WERI-Rb-1 (cell line): ENCODE data around the gene MTMR3.

Source experiments
- DNase-seq: peaks from one replicate; pipeline ENCODE4 v3.0.0-alpha.2; 2020
- H3K27ac ChIP-seq: fragments of 250-450 bp; sonication (Bioruptor Pico); 2 replicates; pipeline ENCODE4 v1.5.1; 2020; ENCODE audit warnings: mild to moderate bottlenecking, moderate library complexity
- H3K27me3 ChIP-seq: fragments of 250-450 bp; sonication (Bioruptor Pico); 2 replicates; pipeline ENCODE4 v1.5.1; 2021; ENCODE audit warnings: mild to moderate bottlenecking, low read depth, moderate library complexity; ENCODE audit not compliant: insufficient read depth, severe bottlenecking
- H3K36me3 ChIP-seq: fragments of 250-450 bp; sonication (Bioruptor Pico); 2 replicates; pipeline ENCODE4 v1.5.1; 2020; ENCODE audit warnings: mild to moderate bottlenecking, moderate library complexity
- H3K4me3 ChIP-seq: 2 replicates; pipeline ENCODE4 v1.5.1; 2011; ENCODE audit warnings: low read depth, mild to moderate bottlenecking, control low read depth, low read length
- H3K9me3 ChIP-seq: fragments of 250-450 bp; sonication (Bioruptor Pico); 2 replicates; pipeline ENCODE4 v1.5.1; 2021; ENCODE audit warnings: mild to moderate bottlenecking, moderate library complexity; ENCODE audit not compliant: severe bottlenecking
- CTCF ChIP-seq: IDR thresholded peaks from 2 replicates; pipeline ENCODE4 v1.5.1; 2011; ENCODE audit warnings: low read depth, mild to moderate bottlenecking, control low read depth, inconsistent platforms, low read length

Gene MTMR3

GRCh38 chr22:29886596-29886995, 3.6 kb downstream of the MTMR3 start:
- Histone ChIP-seq H3K9me3 (no peaks in the 10 kb centered on the region), H3K27me3 (no peaks in the 10 kb centered on the region), H3K4me3 (no peak overlapping the region), H3K36me3 (no peaks in the 10 kb centered on the region; the same call in 1 of the 2 replicates), H3K27ac (no peak overlapping the region)
- TF ChIP-seq CTCF, result no peak
- DNase-seq, result no peak

GRCh38 chr22:29887358-29887757, 4.4 kb downstream of the MTMR3 start:
- Histone ChIP-seq H3K4me3 (no peak overlapping the region), H3K27me3 (no peaks in the 10 kb centered on the region), H3K36me3 (no peaks in the 10 kb centered on the region; the same call in 1 of the 2 replicates), H3K9me3 (no peaks in the 10 kb centered on the region), H3K27ac (no peak overlapping the region)
- TF ChIP-seq CTCF, result no peak
- no peak for DNase-seq

- Histone ChIP-seq H3K36me3 (no peaks in the 10 kb centered on the region), H3K4me3 (no peak overlapping the region), H3K27me3 (no peaks in the 10 kb centered on the region), H3K27ac (no peak overlapping the region), H3K9me3 (no peaks in the 10 kb centered on the region)
- DNase-seq, result no peak
- no peak for TF ChIP-seq CTCF
Observed at GRCh38 chr22:29890760-29891159, 7.8 kb downstream of the MTMR3 start.

- DNase-seq, result no peak
- TF ChIP-seq CTCF, result no peak
- H3K4me3 ChIP-seq, result no peak overlapping the region
- H3K9me3 ChIP-seq, result no peaks in the 10 kb centered on the region
- no peaks in the 10 kb centered on the region for H3K27me3 ChIP-seq
- no peak overlapping the region for H3K27ac ChIP-seq
- H3K36me3 ChIP-seq, result no peaks in the 10 kb centered on the region
Observed at GRCh38 chr22:29892315-29893156, 9.6 kb downstream of the MTMR3 start.

GRCh38 chr22:29901354-29901753, 18.4 kb downstream of the MTMR3 start:
- H3K27me3 ChIP-seq, result no peaks in the 10 kb centered on the region
- H3K4me3 ChIP-seq, result no peak overlapping the region
- TF ChIP-seq CTCF, result no peak
- no peak overlapping the region for H3K27ac ChIP-seq
- no peak for DNase-seq
- H3K36me3 ChIP-seq, result no peaks in the 10 kb centered on the region
- no peaks in the 10 kb centered on the region for H3K9me3 ChIP-seq

GRCh38 chr22:29903371-29903770, 20.4 kb downstream of the MTMR3 start:
- no peak for DNase-seq
- no peak for TF ChIP-seq CTCF

More at GRCh38 chr22:29903371-29903770, 20.4 kb downstream of the MTMR3 start:
- Histone ChIP-seq H3K4me3 (no peak overlapping the region), H3K27me3 (no peaks in the 10 kb centered on the region), H3K36me3 (no peaks in the 10 kb centered on the region), H3K9me3 (no peaks in the 10 kb centered on the region), H3K27ac (no peak overlapping the region)
